ENCODE results near the gene D2HGDH.

Gene D2HGDH

DNA sequence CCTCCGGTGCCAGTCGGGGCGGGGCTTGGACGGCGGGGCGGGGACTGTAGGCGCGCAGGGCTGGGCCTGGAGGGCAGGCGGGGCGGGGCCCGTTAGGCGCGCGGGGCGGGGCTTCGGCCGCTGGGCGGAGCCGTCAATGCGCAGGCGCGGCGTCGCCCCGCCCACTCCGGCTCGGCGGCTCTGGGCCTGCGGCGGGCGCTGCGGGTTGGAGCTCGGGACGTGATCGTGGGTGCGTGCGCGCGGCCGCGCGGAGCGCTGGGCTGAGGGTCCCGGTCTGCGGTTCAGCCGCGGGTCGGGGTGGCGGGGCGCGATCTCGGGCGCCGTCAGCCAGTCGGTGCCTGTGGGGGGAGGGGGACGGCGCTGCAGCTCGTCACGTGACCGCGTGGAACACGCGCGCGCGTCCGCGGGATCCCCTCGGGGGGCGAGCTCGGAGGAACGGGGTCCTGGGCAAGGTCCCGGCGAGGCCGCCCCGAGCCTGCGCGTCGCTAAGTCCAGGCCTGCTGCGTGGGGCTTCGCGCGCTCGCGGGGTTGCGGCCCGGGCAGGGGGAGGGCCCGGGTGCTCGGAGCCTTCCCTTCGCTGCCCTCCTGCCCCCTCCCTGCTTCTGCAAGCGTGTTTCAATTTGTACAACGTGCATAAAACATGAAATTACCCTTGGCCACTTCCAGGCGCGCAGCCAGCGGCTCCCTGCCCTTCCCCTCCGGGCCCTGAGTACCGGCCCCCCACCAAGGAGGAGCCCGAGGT, at the start of gene D2HGDH:
TSS of gene D2HGDH (plus strand) at position 164 of the 742 bp plus-strand sequence. CDS start 595 bp downstream, outside the sequence.
- Histone ChIP-seq H3K27me3 (replicated peaks) (no peaks in the 10 kb centered on the region), H3K4me3 (ENCODE audit: low read depth, low read length) (peak within 1 kb of the TSS; percentile 75), H3K27ac (peak within 1 kb of the TSS; percentile 85), H3K36me3 (replicated peaks) (no peaks in the 10 kb centered on the region)
- DNase-seq = peak; percentile 73
- in situ Hi-C loops (cut with HindIII; ENCODE audit: low pct_ligation_motif_present, low sequenced_read_pairs) = no loop called here
- TF ChIP-seq, protein P1, sequence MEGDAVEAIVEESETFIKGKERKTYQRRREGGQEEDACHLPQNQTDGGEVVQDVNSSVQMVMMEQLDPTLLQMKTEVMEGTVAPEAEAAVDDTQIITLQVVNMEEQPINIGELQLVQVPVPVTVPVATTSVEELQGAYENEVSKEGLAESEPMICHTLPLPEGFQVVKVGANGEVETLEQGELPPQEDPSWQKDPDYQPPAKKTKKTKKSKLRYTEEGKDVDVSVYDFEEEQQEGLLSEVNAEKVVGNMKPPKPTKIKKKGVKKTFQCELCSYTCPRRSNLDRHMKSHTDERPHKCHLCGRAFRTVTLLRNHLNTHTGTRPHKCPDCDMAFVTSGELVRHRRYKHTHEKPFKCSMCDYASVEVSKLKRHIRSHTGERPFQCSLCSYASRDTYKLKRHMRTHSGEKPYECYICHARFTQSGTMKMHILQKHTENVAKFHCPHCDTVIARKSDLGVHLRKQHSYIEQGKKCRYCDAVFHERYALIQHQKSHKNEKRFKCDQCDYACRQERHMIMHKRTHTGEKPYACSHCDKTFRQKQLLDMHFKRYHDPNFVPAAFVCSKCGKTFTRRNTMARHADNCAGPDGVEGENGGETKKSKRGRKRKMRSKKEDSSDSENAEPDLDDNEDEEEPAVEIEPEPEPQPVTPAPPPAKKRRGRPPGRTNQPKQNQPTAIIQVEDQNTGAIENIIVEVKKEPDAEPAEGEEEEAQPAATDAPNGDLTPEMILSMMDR (IDR thresholded peaks at IDR 0.05; ENCODE audit: low read depth, low read length, missing control alignments) = no peak

DNA sequence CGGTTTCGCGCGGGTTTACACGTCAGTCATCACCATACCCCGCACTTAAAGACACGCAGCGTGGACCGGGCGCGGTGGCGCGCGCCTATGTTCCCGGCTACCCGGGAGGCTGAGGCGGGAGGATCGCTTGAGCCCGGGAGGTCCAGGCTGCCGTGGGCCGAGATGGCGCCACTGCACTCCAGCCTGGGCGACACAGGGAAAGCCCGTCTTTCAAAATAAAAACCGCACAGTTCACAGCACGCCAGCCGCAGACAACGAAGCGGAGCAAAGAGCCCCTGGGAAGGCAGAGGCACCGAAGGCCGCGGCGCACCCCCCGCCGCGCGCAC, 48.1 kb upstream of the D2HGDH start:
- Histone ChIP-seq H3K27me3 (replicated peaks) (no peaks in the 10 kb centered on the region), H3K27ac (peak overlapping the region; percentile 59), H3K4me3 (ENCODE audit: low read depth, low read length) (peak overlapping the region; percentile 82), H3K36me3 (replicated peaks) (peaks cover 12% of the 10 kb centered on the region)
- TF ChIP-seq, protein P1 (IDR thresholded peaks at IDR 0.05; ENCODE audit: low read depth, low read length, missing control alignments) = no peak
- no peak for DNase-seq
- in situ Hi-C loops (cut with HindIII; ENCODE audit: low pct_ligation_motif_present, low sequenced_read_pairs) = no loop called here

GRCh38 chr2:241686650-241687425, 47.6 kb upstream of the D2HGDH start, which contains the start of gene DTYMK:
TSS of gene DTYMK (minus strand) at chr2:241686815. CDS start at chr2:241686783, 32 bp downstream.
- TF ChIP-seq, protein P1 (IDR thresholded peaks at IDR 0.05; ENCODE audit: low read depth, low read length, missing control alignments) = no peak

GRCh38 chr2:241689306-241689705, 45.1 kb upstream of the D2HGDH start:
- Histone ChIP-seq H3K36me3 (replicated peaks) (peaks cover 14% of the 10 kb centered on the region), H3K27ac (no peak overlapping the region), H3K4me3 (ENCODE audit: low read depth, low read length) (no peak overlapping the region), H3K27me3 (replicated peaks) (no peaks in the 10 kb centered on the region)
- in situ Hi-C loops (cut with HindIII; ENCODE audit: low pct_ligation_motif_present, low sequenced_read_pairs) = no loop called here
- DNase-seq = no peak
- TF ChIP-seq, protein P1 (IDR thresholded peaks at IDR 0.05; ENCODE audit: low read depth, low read length, missing control alignments) = no peak

More at GRCh38 chr2:241686650-241687425, 47.6 kb upstream of the D2HGDH start, which contains the start of gene DTYMK:
- peaks cover 14% of the 10 kb centered on the region for H3K36me3 ChIP-seq (replicated peaks)
- H3K27ac ChIP-seq = peak within 1 kb of the TSS; percentile 96
- peak; percentile 93 for DNase-seq
- H3K27me3 ChIP-seq (replicated peaks) = no peaks in the 10 kb centered on the region
- in situ Hi-C loops (cut with HindIII; ENCODE audit: low pct_ligation_motif_present, low sequenced_read_pairs) = no loop called here
- H3K4me3 ChIP-seq (ENCODE audit: low read depth, low read length) = peak within 1 kb of the TSS; percentile 82

- TF ChIP-seq, protein P1 (IDR thresholded peaks at IDR 0.05; ENCODE audit: low read depth, low read length, missing control alignments) = no peak
- Histone ChIP-seq H3K27ac (no peak overlapping the region), H3K36me3 (replicated peaks) (peaks cover 19% of the 10 kb centered on the region), H3K27me3 (replicated peaks) (no peaks in the 10 kb centered on the region), H3K4me3 (ENCODE audit: low read depth, low read length) (no peak overlapping the region)
- DNase-seq = no peak
- in situ Hi-C loops (cut with HindIII; ENCODE audit: low pct_ligation_motif_present, low sequenced_read_pairs) = no loop called here
These were observed 44.2 kb upstream of the D2HGDH start for GRCh38 chr2:241690202-241690717.

All from brain microvascular endothelial cell (primary cell).